OCI-LY7 (cell line): ENCODE data around the gene CNGA2. TPM values are rescaled to one million over a fixed set of nuclear protein-coding genes. Genes with fewer than 3 reads are reported as not detected.

Experiments used
- BruUV-seq: library from RNA; stranded (reverse); fragments of 400-500 nt; replicated peaks from 2 replicates; lab custom pipeline; 2021; lab: Mats Ljungman, UMichigan
- CTCF ChIA-PET: fragments of 300-600 bp; sonication (Branson Sonifier 250); formaldehyde crosslinking; loops from one replicate; lab custom pipeline; 2022; ENCODE audit warnings: antibody characterized with exemption; ENCODE audit not compliant: unreplicated experiment; lab: Charles Lee
- POLR2A ChIA-PET: fragments of 300-600 bp; sonication (Branson Sonifier 250); formaldehyde crosslinking; loops from one replicate; lab custom pipeline; 2022; ENCODE audit warnings: antibody characterized with exemption; lab: Charles Lee
- DNase-seq: peaks from one replicate; pipeline ENCODE4 v3.0.0-alpha.2; 2015; ENCODE audit warnings: low spot score
- H2AFZ ChIP-seq: fragments of 200-600 bp; sonication (generic), shearing (Covaris generic); 2 replicates; pipeline ENCODE4 v1.6.1; 2014; ENCODE audit warnings: mild to moderate bottlenecking, antibody characterized with exemption, low read length, moderate library complexity
- H3K27ac ChIP-seq: fragments of 200-600 bp; sonication (generic); 2 replicates; pipeline ENCODE4 v1.5.1; 2014; ENCODE audit warnings: mixed run types, low read depth, mild to moderate bottlenecking, moderate library complexity, low read length, inconsistent platforms; ENCODE audit not compliant: poor library complexity, severe bottlenecking
- H3K36me3 ChIP-seq: fragments of 200-600 bp; sonication (generic); 2 replicates; pipeline ENCODE4 v1.6.1; 2014; ENCODE audit warnings: mild to moderate bottlenecking, antibody characterized with exemption, low read length, moderate library complexity, mixed read lengths; ENCODE audit not compliant: insufficient read depth
- H3K4me1 ChIP-seq: fragments of 200-600 bp; sonication (generic); 2 replicates; pipeline ENCODE4 v1.5.1; 2014; ENCODE audit warnings: mild to moderate bottlenecking, low read length; ENCODE audit not compliant: insufficient read depth, poor library complexity, severe bottlenecking
- H3K4me2 ChIP-seq: fragments of 200-600 bp; sonication (generic); 2 replicates; pipeline ENCODE4 v1.6.1; 2014; ENCODE audit warnings: mild to moderate bottlenecking, low read length
- H3K4me3 ChIP-seq: fragments of 200-600 bp; sonication (generic); 2 replicates; pipeline ENCODE4 v1.5.1; 2014; ENCODE audit warnings: mild to moderate bottlenecking, low read depth, low read length; ENCODE audit not compliant: poor library complexity, severe bottlenecking
- H3K79me2 ChIP-seq: fragments of 200-600 bp; sonication (generic); 2 replicates; pipeline ENCODE4 v1.6.1; 2016; ENCODE audit warnings: low read depth, mild to moderate bottlenecking, low read length, moderate library complexity, mixed read lengths; ENCODE audit not compliant: insufficient read depth
- H3K9me2 ChIP-seq: fragments of 200-600 bp; sonication (generic); 2 replicates; pipeline ENCODE4 v1.6.1; 2016; ENCODE audit warnings: mild to moderate bottlenecking, low read length, mixed read lengths; ENCODE audit not compliant: insufficient read depth
- H3K9me3 ChIP-seq: fragments of 200-600 bp; sonication (generic); 2 replicates; pipeline ENCODE4 v1.6.1; 2014; ENCODE audit warnings: mild to moderate bottlenecking, mixed run types, low read length, mixed read lengths
- H4K20me1 ChIP-seq: fragments of 200-600 bp; sonication (generic); 2 replicates; pipeline ENCODE4 v1.6.1; 2014; ENCODE audit warnings: mild to moderate bottlenecking, antibody characterized with exemption, low read length, moderate library complexity, mixed read lengths; ENCODE audit not compliant: insufficient read depth
- CTCF ChIP-seq: fragments of 200-600 bp; sonication (generic); conservative IDR thresholded peaks from 2 replicates; pipeline ENCODE4 v1.5.1; 2014; ENCODE audit warnings: mild to moderate bottlenecking, antibody characterized with exemption, low read length, moderate library complexity, mixed read lengths
- EZH2phosphoT487 ChIP-seq: fragments of 200-600 bp; sonication (generic); IDR thresholded peaks from 2 replicates; pipeline ENCODE4 v1.6.1; 2018; ENCODE audit warnings: low read depth, borderline replicate concordance, mild to moderate bottlenecking, mixed run types, antibody characterized with exemption, low read length, moderate library complexity, mixed read lengths
- intact Hi-C: fragments of 100-400 bp; cut with micrococcal nuclease; formaldehyde crosslinking; loops from one replicate; pipeline ENCODE4 v1.10.0; 2022; ENCODE audit not compliant: unreplicated experiment
- total RNA-seq, 2 experiments: library from RNA; depleted of rRNA in 1 of 2; stranded (reverse); fragments of >200 nt in 1 of 2; shearing (Covaris generic) in 1 of 2; gene quantifications; 2 replicates each; pipeline ENCODE4 v1.2.3, GENCODE V29; 2014 to 2022

The CNGA2 gene
- total RNA-seq, 2 experiments from 2014 or later = not detected

GRCh38 chrX:151771726-151772125 is 37.2 kb downstream of the CNGA2 start:
- BruUV-seq = no TSS peak
- CTCF ChIA-PET = no interaction called here
- H3K27ac ChIP-seq = no peak overlapping the region
- no peak for DNase-seq
- H3K4me3 ChIP-seq = no peak overlapping the region
- POLR2A ChIA-PET = no interaction called here
- no peak overlapping the region for H3K4me2 ChIP-seq
- no peaks in the 10 kb centered on the region for H3K79me2 ChIP-seq
- H3K4me1 ChIP-seq = no peaks in the 10 kb centered on the region
- no peaks in the 10 kb centered on the region for H4K20me1 ChIP-seq
- no peaks in the 10 kb centered on the region for H3K36me3 ChIP-seq
- H3K9me3 ChIP-seq = no peaks in the 10 kb centered on the region
- no peaks in the 10 kb centered on the region for H3K9me2 ChIP-seq
- H2AFZ ChIP-seq = no peak overlapping the region
- intact Hi-C loops = no loop called here
- TF ChIP-seq CTCF = no peak
- no peak for TF ChIP-seq EZH2phosphoT487

GRCh38 chrX:151773434-151773833 is 38.9 kb downstream of the CNGA2 start:
- Histone ChIP-seq H3K27ac (no peak overlapping the region), H3K36me3 (no peaks in the 10 kb centered on the region), H4K20me1 (no peaks in the 10 kb centered on the region), H3K4me1 (no peaks in the 10 kb centered on the region), H3K9me3 (no peaks in the 10 kb centered on the region), H3K9me2 (no peaks in the 10 kb centered on the region), H3K79me2 (no peaks in the 10 kb centered on the region), H3K4me3 (no peak overlapping the region), H3K4me2 (no peak overlapping the region), H2AFZ (no peak overlapping the region)
- ChIA-PET CTCF (interaction anchor here (0.5 kb wide), 1 partner anchor 9 kb away, joined by 3 read pairs; no protein-coding TSS in a partner anchor), POLR2A (no interaction called here)
- intact Hi-C loops = no loop called here
- DNase-seq = no peak
- TF ChIP-seq CTCF (no peak), EZH2phosphoT487 (no peak)
- BruUV-seq = no TSS peak

GRCh38 chrX:151774421-151774820 is 39.9 kb downstream of the CNGA2 start:
- no peaks in the 10 kb centered on the region for H4K20me1 ChIP-seq
- no peak overlapping the region for H3K4me2 ChIP-seq
- no peaks in the 10 kb centered on the region for H3K9me3 ChIP-seq
- TF ChIP-seq CTCF (no peak), EZH2phosphoT487 (no peak)
- intact Hi-C loops = no loop called here
- H2AFZ ChIP-seq = no peak overlapping the region
- H3K4me1 ChIP-seq = no peaks in the 10 kb centered on the region
- ChIA-PET POLR2A (interaction anchor here (0.6 kb wide), 1 partner anchor 558 kb away, joined by 3 read pairs; no protein-coding TSS in a partner anchor), CTCF (no interaction called here)
- BruUV-seq = no TSS peak
- no peak overlapping the region for H3K27ac ChIP-seq
- H3K9me2 ChIP-seq = no peaks in the 10 kb centered on the region
- no peaks in the 10 kb centered on the region for H3K79me2 ChIP-seq
- no peaks in the 10 kb centered on the region for H3K36me3 ChIP-seq
- no peak for DNase-seq
- no peak overlapping the region for H3K4me3 ChIP-seq
